H9 (cell line): Measurements from ENCODE around the gene SLC9A1. TPM values are rescaled to one million over a fixed set of nuclear protein-coding genes. Genes with fewer than 3 reads are reported as not detected.

Experiments
- DNase-seq: peaks from one replicate; pipeline ENCODE4 v3.0.0-alpha.2; 2017
- H2AFZ ChIP-seq: one replicate; pipeline ENCODE4 v1.6.1; 2013; ENCODE audit warnings: mild to moderate bottlenecking, low read length, control low read depth, moderate library complexity
- H2AK5ac ChIP-seq: 2 replicates; pipeline ENCODE4 v1.6.1; 2013; ENCODE audit warnings: low read length, control low read depth, mixed read lengths; ENCODE audit not compliant: insufficient read length
- H2BK120ac ChIP-seq: one replicate; pipeline ENCODE4 v1.6.1; 2013; ENCODE audit warnings: low read depth, mild to moderate bottlenecking, low read length, control low read depth, inconsistent platforms; ENCODE audit not compliant: poor library complexity, severe bottlenecking
- H2BK12ac ChIP-seq: 2 replicates; pipeline ENCODE4 v1.6.1; 2013; ENCODE audit warnings: low read length, control low read depth, mixed read lengths, low read depth; ENCODE audit not compliant: insufficient read length
- H2BK15ac ChIP-seq: 2 replicates; pipeline ENCODE4 v1.6.1; 2013; ENCODE audit warnings: low read depth, low read length, control low read depth
- H2BK20ac ChIP-seq: one replicate; pipeline ENCODE4 v1.6.1; 2013; ENCODE audit warnings: low read depth, mild to moderate bottlenecking, low read length, control low read depth, inconsistent platforms; ENCODE audit not compliant: poor library complexity, severe bottlenecking
- H2BK5ac ChIP-seq: 2 replicates; pipeline ENCODE4 v1.6.1; 2013; ENCODE audit warnings: low read length, control low read depth, mixed read lengths; ENCODE audit not compliant: insufficient read length
- H3K14ac ChIP-seq: 2 replicates; pipeline ENCODE4 v1.6.1; 2013; ENCODE audit warnings: low read length, control low read depth; ENCODE audit not compliant: insufficient read depth
- H3K18ac ChIP-seq: 2 replicates; pipeline ENCODE4 v1.6.1; 2013; ENCODE audit warnings: low read depth, mild to moderate bottlenecking, mixed read lengths, low read length, control low read depth; ENCODE audit not compliant: insufficient read length
- H3K23ac ChIP-seq: 2 replicates; pipeline ENCODE4 v1.6.1; 2013; ENCODE audit warnings: low read length, control low read depth, mixed read lengths, low read depth; ENCODE audit not compliant: insufficient read length
- H3K23me2 ChIP-seq: 2 replicates; pipeline ENCODE4 v1.6.1; 2013; ENCODE audit warnings: low read depth, mild to moderate bottlenecking, mixed read lengths, low read length, control low read depth; ENCODE audit not compliant: insufficient read length, poor library complexity, severe bottlenecking
- H3K27ac ChIP-seq: 2 replicates; pipeline ENCODE4 v1.5.1; 2013; ENCODE audit warnings: low read length, control low read depth, mixed read lengths, low read depth; ENCODE audit not compliant: insufficient read length
- H3K27me3 ChIP-seq: 2 replicates; pipeline ENCODE4 v1.6.1; 2013; ENCODE audit warnings: low read length, control low read depth, inconsistent platforms; ENCODE audit not compliant: insufficient read depth
- H3K4ac ChIP-seq: 2 replicates; pipeline ENCODE4 v1.6.1; 2013; ENCODE audit warnings: low read depth, mild to moderate bottlenecking, control low read depth, inconsistent platforms, low read length, moderate library complexity
- H3K4me1 ChIP-seq: 2 replicates; pipeline ENCODE4 v1.6.1; 2013; ENCODE audit warnings: low read length, control low read depth, inconsistent platforms; ENCODE audit not compliant: insufficient read depth
- H3K4me2 ChIP-seq: 2 replicates; pipeline ENCODE4 v1.6.1; 2013; ENCODE audit warnings: low read length, control low read depth, mixed read lengths; ENCODE audit not compliant: insufficient read length, insufficient read depth
- H3K56ac ChIP-seq: 2 replicates; pipeline ENCODE4 v1.6.1; 2013; ENCODE audit warnings: low read depth, mild to moderate bottlenecking, mixed read lengths, low read length, control low read depth; ENCODE audit not compliant: insufficient read length
- H3K79me1 ChIP-seq: 2 replicates; pipeline ENCODE4 v1.6.1; 2013; ENCODE audit warnings: low read depth, mild to moderate bottlenecking, moderate library complexity, low read length, control low read depth, inconsistent platforms; ENCODE audit not compliant: insufficient read depth, poor library complexity, severe bottlenecking
- H3K79me2 ChIP-seq: 2 replicates; pipeline ENCODE4 v1.6.1; 2013; ENCODE audit warnings: low read length, control low read depth, inconsistent platforms; ENCODE audit not compliant: insufficient read depth
- H3K9ac ChIP-seq: 2 replicates; pipeline ENCODE4 v1.6.1; 2013; ENCODE audit warnings: low read length, control low read depth, mixed read lengths; ENCODE audit not compliant: insufficient read length; ENCODE audit errors: extremely low read depth
- H3K9me3 ChIP-seq: one replicate; pipeline ENCODE4 v1.6.1; 2013; ENCODE audit warnings: low read depth, low read length, inconsistent platforms; ENCODE audit not compliant: control insufficient read depth
- H3T11ph ChIP-seq: one replicate; pipeline ENCODE4 v1.6.1; 2013; ENCODE audit warnings: mild to moderate bottlenecking, low read length, control low read depth, inconsistent platforms
- H4K20me1 ChIP-seq: one replicate; pipeline ENCODE4 v1.6.1; 2013; ENCODE audit not compliant: control insufficient read depth, insufficient read length, insufficient read depth
- H4K5ac ChIP-seq: 2 replicates; pipeline ENCODE4 v1.6.1; 2013; ENCODE audit warnings: low read depth, mild to moderate bottlenecking, mixed read lengths, low read length, control low read depth; ENCODE audit not compliant: insufficient read length
- H4K8ac ChIP-seq: replicated peaks from 2 replicates; pipeline ENCODE4 v1.6.1; 2013; ENCODE audit warnings: low read length, control low read depth, mixed read lengths, low read depth; ENCODE audit not compliant: insufficient read length
- H4K91ac ChIP-seq: 2 replicates; pipeline ENCODE4 v1.6.1; 2013; ENCODE audit warnings: low read depth, mild to moderate bottlenecking, moderate library complexity, mixed read lengths, low read length, control low read depth; ENCODE audit not compliant: insufficient read length
- H3K27ac Mint-ChIP-seq, 3 experiments: 2 replicates in 2 of 3; 3 replicates in 1 of 3; pipeline ENCODE4 v1.8.0; 2020 to 2021; ENCODE audit warnings: mixed read lengths in 3 of 3, mild to moderate bottlenecking in 1 of 3, moderate library complexity in 1 of 3
- H3K27me3 Mint-ChIP-seq: 2 replicates; pipeline ENCODE4 v1.8.0; 2021; ENCODE audit warnings: low read depth, mild to moderate bottlenecking, moderate library complexity, mixed read lengths
- H3K36me3 Mint-ChIP-seq, 3 experiments: 2 replicates in 2 of 3; 3 replicates in 1 of 3; pipeline ENCODE4 v1.8.0; 2020 to 2021; ENCODE audit warnings: low read depth in 3 of 3, mixed read lengths in 3 of 3; ENCODE audit not compliant: insufficient read depth in 1 of 3
- H3K4me1 Mint-ChIP-seq, 2 experiments: 2 replicates each; pipeline ENCODE4 v1.8.0; 2020; ENCODE audit warnings: mixed read lengths in 2 of 2
- H3K4me3 Mint-ChIP-seq, 2 experiments: 2 replicates in 1 of 2; 3 replicates in 1 of 2; pipeline ENCODE4 v1.8.0; 2020 to 2021; ENCODE audit warnings: mild to moderate bottlenecking in 2 of 2, mixed read lengths in 2 of 2, moderate library complexity in 1 of 2
- H3K9me3 Mint-ChIP-seq, 2 experiments: 2 replicates in 1 of 2; 3 replicates in 1 of 2; pipeline ENCODE4 v1.8.0; 2020; ENCODE audit warnings: mild to moderate bottlenecking in 2 of 2, mixed read lengths in 2 of 2, moderate library complexity in 1 of 2
- WGBS: extraction: QIAGEN DNeasy Blood & Tissue Kit; methylation state at CpG from one replicate; pipeline ENCODE4 v1.1.7; 2013; ENCODE audit warnings: missing lambda C conversion rate, low lambda C conversion rate, mixed read lengths; ENCODE audit not compliant: insufficient read length; ENCODE audit errors: extremely low coverage; 5-methylcytosine and 5-hydroxymethylcytosine counted together
- total RNA-seq: library from RNA; stranded (reverse); gene quantifications from 2 replicates; pipeline ENCODE4 v1.2.1, GENCODE V29; 2021
- TF ChIP-seq, protein P1 (sequence below): fragments of 200-600 bp; sonication (generic); conservative IDR thresholded peaks from 3 replicates; pipeline ENCODE4 v1.8.0; 2021; ENCODE audit warnings: antibody characterized with exemption, mild to moderate bottlenecking

The SLC9A1 gene
- total RNA-seq, 1 experiment from 2014 or later, result 20.8 TPM

DNA sequence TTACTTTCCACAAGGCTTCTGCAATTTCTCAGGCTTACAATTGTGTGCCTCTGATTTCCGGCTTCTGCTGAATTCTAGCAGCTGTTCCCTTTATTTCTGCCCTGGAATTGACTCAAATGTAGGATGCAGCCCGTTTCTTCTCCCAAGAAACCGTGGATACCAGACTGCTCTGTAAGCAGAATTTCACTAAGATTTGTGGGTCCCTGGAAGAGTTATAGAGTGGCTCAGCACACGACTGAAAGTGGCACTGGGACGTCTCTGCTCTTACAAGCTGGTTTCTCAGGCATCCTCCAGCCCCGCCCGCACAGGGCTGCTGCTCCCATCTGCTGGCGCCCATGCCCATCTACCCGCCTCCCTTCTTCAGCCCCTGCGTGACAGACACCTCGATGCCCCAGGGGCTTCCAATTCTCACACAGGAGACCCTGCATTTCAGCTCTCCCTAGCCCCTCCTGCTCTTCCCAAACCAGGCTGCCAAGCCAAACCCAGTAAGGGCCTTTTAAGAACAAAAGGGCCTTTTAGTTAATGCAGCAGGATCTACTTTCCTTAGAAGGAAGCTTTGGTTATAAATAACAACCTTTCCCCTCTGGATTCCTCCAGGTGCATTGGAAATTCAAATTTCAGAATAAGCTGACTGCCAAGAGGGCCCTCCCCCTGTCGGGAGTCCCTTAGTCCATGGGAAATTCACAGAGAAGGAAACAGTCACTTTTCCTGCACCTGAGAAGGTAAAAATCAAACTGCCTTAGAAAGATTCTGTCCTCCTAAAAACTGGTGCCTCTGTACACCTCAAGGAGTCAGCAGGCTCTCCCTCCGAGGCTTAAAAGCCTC, 96.9 kb downstream of the SLC9A1 start:
- H3K4me1 Mint-ChIP-seq, result peaks cover 34 to 42% of the 10 kb centered on the region in 2 experiments
- WGBS, result no CpG with 5 or more reads among the region's 13 CpGs
- peaks cover 0 to 3% of the 10 kb centered on the region in 2 experiments; a peak in 2 of 5 replicates for H3K9me3 Mint-ChIP-seq
- peak overlapping the region; percentile 41 for H3K27ac ChIP-seq
- H2AK5ac ChIP-seq, result no peak overlapping the region
- no peaks in the 10 kb centered on the region for H3K79me1 ChIP-seq
- no peaks in the 10 kb centered on the region for H3K9me3 ChIP-seq
- H4K20me1 ChIP-seq, result no peaks in the 10 kb centered on the region
- no peak overlapping the region for H2BK120ac ChIP-seq
- H2BK5ac ChIP-seq, result no peak overlapping the region
- H3K27me3 ChIP-seq, result no peaks in the 10 kb centered on the region
- no peak overlapping the region for H2BK15ac ChIP-seq
- H3K23ac ChIP-seq, result no peak overlapping the region
- no peak overlapping the region for H4K8ac ChIP-seq
- H3K18ac ChIP-seq, result no peak overlapping the region
- no peaks in the 10 kb centered on the region for H3K79me2 ChIP-seq
- H3K4me2 ChIP-seq, result peak overlapping the region; percentile 14
- H3K36me3 Mint-ChIP-seq, result peaks cover 0 to 2% (median 0%) of the 10 kb centered on the region in 3 experiments; a peak in 2 of 7 replicates
- no peak overlapping the region for H2AFZ ChIP-seq
- H2BK12ac ChIP-seq, result no peak overlapping the region
- H3K4ac ChIP-seq, result no peak overlapping the region
- H2BK20ac ChIP-seq, result no peak overlapping the region
- peaks cover 4% of the 10 kb centered on the region for H3K23me2 ChIP-seq
- peaks cover 3% of the 10 kb centered on the region; the same call in 1 of the 2 replicates for H3K4me1 ChIP-seq
- no peak overlapping the region for H3K9ac ChIP-seq
- no peaks in the 10 kb centered on the region for H3K27me3 Mint-ChIP-seq
- H4K91ac ChIP-seq, result no peak overlapping the region
- DNase-seq, result peak; percentile 77
- no peak overlapping the region for H3T11ph ChIP-seq
- peak overlapping the region; percentile 86 to 99 (median 98) for H3K27ac Mint-ChIP-seq
- TF ChIP-seq, protein P1, sequence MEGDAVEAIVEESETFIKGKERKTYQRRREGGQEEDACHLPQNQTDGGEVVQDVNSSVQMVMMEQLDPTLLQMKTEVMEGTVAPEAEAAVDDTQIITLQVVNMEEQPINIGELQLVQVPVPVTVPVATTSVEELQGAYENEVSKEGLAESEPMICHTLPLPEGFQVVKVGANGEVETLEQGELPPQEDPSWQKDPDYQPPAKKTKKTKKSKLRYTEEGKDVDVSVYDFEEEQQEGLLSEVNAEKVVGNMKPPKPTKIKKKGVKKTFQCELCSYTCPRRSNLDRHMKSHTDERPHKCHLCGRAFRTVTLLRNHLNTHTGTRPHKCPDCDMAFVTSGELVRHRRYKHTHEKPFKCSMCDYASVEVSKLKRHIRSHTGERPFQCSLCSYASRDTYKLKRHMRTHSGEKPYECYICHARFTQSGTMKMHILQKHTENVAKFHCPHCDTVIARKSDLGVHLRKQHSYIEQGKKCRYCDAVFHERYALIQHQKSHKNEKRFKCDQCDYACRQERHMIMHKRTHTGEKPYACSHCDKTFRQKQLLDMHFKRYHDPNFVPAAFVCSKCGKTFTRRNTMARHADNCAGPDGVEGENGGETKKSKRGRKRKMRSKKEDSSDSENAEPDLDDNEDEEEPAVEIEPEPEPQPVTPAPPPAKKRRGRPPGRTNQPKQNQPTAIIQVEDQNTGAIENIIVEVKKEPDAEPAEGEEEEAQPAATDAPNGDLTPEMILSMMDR, result no peak
- H4K5ac ChIP-seq, result no peak overlapping the region
- H3K14ac ChIP-seq, result no peak overlapping the region
- no peak overlapping the region for H3K56ac ChIP-seq
- peak overlapping the region in 1 of 2 experiments; percentile 71; a peak in 3 of 5 replicates for H3K4me3 Mint-ChIP-seq
